Inflammatory macrophage treated with lipopolysaccharide for 4 hours (primary cell): ENCODE results near the gene SKOR1.

Source experiments
- DNase-seq: peaks from one replicate; pipeline ENCODE4 v3.0.0-alpha.2; 2020

SKOR1 gene

DNA sequence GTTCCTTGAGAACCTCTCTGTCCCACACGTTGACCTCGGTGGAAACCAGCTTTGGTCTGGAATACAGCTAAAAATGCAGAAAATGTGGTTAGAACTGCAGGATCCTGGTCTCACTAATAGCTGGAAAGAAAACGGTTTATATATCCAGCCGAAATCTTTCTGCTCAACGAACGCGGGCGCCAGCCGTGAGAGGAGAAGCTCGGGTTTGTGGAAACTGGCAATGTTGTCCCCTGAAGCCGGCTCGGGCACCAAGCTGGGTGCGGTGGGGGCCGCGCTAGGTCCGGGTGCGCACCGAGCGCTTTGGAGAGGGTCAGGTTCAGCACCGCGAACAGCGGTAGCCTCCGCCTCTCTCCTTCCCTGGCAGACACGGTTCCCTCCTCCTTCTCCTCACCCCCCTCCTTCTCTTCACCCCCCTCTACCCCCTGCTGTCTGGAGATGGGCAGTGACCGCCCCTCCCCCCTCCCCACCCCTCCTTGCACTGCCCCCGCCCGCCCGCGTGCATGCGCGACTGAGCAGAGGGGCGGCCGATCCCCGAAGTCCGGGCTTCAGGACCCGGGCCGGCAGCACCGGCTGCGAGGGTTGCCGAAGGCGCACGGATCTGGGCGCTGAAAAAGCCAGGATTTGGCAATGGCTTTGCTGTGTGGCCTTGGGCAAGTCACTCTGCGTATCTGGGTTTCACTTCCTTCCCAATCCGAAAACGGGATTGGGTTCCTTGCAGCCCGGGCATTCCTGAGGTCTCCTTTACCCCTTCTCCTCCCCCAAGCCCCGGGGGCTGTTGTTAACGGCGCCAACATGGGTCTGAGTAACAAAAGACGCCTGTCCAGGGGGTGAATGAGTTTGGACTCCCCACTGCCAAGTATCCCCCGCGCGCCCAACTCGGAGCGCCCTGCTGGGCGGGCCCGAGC is at the start of gene SKOR1:
Gene SKOR1 (plus strand): TSS at position 534 of the 905 bp plus-strand sequence. CDS start 94 bp downstream, at position 628.
- DNase-seq = peak; percentile 84

DNA sequence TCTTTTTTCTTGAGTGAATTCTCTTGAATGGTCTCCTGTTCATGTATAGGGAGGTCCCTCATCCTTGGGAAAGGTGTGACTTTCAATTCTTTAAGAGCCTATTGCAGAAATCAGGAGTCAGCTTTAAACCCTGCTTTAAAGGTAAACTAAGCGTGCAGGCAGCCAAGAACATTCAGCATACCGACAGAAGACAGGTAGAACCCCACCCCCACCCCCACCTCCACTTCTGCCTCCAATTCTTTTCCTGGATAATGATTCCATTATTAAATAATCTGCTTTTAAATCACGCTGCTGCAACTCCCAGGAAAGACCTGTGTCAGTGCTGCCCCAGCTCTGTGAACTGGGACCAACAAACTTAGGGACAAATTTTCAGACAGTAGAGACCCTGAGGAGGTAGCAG is 49.3 kb upstream of the SKOR1 start:
- no peak for DNase-seq

GRCh38 chr15:67776600-67776999 is 48.7 kb upstream of the SKOR1 start:
- no peak for DNase-seq

DNA sequence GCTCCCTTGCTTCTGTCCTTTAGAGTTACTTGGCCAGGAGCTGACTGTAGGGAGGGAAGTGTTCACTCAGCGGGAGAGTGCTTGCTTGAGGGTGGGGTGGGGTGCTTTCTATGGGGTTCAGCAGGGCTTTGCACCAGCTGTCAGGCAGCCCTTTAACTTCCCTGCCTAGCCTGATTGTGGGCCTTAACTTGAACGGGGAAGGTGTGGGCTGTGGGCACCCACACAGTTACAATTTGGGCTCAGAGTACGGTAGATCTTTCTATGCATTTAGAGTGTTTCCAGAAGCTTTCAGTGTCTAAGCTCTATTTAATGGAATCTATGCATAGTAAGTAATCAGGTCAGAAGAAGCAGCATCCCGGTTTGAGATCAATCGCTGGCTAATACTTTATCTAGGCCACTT is 48.2 kb upstream of the SKOR1 start:
- DNase-seq = no peak

DNA sequence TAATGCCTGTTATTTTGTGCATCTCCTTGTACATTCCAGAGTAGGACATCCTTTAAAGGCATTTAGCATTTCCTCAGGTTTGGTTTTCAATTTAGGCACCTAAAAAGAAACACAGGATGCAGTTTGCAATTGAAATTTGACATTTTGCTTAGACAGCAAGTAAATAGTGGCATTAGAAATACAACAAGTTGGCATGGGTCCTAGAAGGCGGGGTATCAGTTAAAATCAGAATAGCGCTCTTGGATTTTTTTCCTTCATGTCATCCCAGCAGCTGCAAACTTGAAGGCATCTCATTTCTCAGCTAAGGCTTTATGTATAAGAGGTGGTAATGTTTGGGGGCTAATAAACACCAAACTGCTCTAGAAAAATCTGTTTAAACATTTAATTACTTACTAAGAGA is 47.5 kb upstream of the SKOR1 start:
- no peak for DNase-seq

- DNase-seq = no peak
Measured at GRCh38 chr15:67778968-67779548, 46.3 kb upstream of the SKOR1 start.

- peak; percentile 27 for DNase-seq
Measured at GRCh38 chr15:67779549-67780111, 45.7 kb upstream of the SKOR1 start.

DNA sequence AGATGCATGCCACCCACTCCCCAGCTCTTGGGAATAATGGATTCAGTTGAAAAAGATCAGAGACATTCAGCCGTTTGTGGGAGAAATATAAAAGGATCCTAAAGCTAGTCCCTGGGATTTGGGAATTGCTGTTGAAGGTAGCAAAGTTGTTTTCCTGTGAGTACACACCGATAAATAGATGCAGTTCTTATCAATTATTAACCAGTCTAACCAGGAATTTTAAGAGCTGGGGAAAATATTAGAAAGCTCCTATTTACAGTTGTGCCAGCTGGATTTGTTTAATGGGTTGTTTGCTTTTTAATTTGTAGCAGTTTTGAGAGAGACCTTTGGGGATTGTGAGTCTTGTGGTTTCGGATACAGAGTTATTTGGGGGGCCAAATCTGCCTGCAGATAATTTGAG is 44.2 kb upstream of the SKOR1 start:
- DNase-seq = no peak

GRCh38 chr15:67781907-67782690 is 43.2 kb upstream of the SKOR1 start:
- no peak for DNase-seq

DNA sequence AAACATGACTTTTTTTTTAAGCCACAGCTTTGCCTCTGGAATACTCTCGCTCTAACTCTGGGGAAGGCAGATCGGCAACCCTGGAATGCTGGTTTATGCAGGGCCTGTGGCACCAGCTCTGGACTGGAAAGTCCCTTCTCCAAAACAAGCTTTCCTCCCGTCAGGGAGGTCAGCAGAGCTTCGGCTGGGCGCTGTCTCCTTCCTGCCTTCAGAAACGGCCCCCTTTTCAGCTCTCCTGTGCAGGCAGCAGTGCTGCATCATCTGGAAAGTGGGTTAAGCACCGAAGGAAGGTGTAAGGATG is 42.7 kb upstream of the SKOR1 start:
- DNase-seq = no peak

- peak; percentile 8 for DNase-seq
Measured at GRCh38 chr15:67783303-67783702, 42.0 kb upstream of the SKOR1 start.

- DNase-seq = no peak
Measured at GRCh38 chr15:67784090-67784781, 41.1 kb upstream of the SKOR1 start.

DNA sequence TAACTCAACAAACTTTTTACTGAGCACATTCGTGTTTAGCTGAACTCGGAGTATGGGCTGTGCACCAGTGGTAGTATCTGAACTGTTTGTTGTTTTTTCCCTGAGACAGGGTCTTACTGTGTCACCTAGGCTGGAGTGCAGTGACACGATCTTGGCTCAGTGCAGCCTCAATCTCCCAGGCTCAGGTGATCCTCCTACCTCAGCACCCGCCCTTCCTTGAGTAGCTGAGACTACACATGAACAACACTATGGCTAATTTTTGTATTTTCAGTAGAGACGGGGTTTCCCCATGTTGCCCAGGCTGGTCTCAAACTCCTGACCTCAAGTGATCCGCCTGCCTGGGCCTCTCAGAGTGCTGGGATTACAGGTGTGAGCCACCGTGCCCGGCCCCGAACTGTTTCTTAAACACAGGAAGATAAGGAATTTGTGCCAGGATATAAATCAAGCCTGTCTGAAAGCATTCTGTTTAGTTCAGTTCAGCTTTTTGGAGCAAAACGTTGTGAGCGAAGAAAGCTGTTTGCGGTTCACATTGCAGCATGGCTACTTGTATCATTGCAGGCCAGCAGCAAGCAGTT is 40.4 kb upstream of the SKOR1 start:
- DNase-seq = no peak

GRCh38 chr15:67785431-67785830 is 39.9 kb upstream of the SKOR1 start:
- DNase-seq = no peak

GRCh38 chr15:67786646-67787045 is 38.7 kb upstream of the SKOR1 start:
- DNase-seq = no peak

- DNase-seq = no peak
Measured at GRCh38 chr15:67788986-67789385, 36.3 kb upstream of the SKOR1 start.

- DNase-seq = no peak
Measured at GRCh38 chr15:67790610-67791319, 34.5 kb upstream of the SKOR1 start.

- no peak for DNase-seq
Measured at GRCh38 chr15:67792250-67792942, 32.9 kb upstream of the SKOR1 start.

- no peak for DNase-seq
Measured at GRCh38 chr15:67794832-67795574, 30.3 kb upstream of the SKOR1 start.
